Measurements from ENCODE around the gene PATJ.

The PATJ gene

DNA sequence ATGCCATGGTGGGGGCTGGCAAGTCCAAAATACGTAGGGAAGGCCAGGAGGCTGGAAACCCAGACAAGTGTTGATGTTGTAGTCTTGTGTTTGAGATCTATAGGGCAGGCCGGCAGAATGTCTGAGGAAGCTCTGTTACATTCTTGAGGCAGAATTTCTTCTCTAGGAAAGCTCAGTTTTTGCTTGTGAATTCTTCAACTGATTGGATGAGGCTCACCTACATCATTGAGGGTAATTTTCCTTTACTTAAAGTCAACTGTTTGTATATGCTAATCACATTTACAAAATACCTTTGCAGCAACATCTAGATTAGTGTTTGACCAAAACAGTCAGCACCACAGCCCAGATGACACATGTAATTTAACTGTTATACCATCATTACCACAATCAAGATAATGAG is 37.0 kb downstream of the PATJ start:
- TF ChIP-seq EZH2phosphoT487 (IDR thresholded peaks at IDR 0.05; ENCODE audit: borderline replicate concordance), result no peak
- TF ChIP-seq, protein P1, sequence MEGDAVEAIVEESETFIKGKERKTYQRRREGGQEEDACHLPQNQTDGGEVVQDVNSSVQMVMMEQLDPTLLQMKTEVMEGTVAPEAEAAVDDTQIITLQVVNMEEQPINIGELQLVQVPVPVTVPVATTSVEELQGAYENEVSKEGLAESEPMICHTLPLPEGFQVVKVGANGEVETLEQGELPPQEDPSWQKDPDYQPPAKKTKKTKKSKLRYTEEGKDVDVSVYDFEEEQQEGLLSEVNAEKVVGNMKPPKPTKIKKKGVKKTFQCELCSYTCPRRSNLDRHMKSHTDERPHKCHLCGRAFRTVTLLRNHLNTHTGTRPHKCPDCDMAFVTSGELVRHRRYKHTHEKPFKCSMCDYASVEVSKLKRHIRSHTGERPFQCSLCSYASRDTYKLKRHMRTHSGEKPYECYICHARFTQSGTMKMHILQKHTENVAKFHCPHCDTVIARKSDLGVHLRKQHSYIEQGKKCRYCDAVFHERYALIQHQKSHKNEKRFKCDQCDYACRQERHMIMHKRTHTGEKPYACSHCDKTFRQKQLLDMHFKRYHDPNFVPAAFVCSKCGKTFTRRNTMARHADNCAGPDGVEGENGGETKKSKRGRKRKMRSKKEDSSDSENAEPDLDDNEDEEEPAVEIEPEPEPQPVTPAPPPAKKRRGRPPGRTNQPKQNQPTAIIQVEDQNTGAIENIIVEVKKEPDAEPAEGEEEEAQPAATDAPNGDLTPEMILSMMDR (conservative IDR thresholded peaks at IDR 0.05; ENCODE audit: low read length), result no peak
- Histone ChIP-seq H3K36me3 (ENCODE audit: insufficient read depth, low read length) (no peaks in the 10 kb centered on the region), H3K27me3 (ENCODE audit: insufficient read depth, low read length, poor library complexity, severe bottlenecking) (no peaks in the 10 kb centered on the region)

DNA sequence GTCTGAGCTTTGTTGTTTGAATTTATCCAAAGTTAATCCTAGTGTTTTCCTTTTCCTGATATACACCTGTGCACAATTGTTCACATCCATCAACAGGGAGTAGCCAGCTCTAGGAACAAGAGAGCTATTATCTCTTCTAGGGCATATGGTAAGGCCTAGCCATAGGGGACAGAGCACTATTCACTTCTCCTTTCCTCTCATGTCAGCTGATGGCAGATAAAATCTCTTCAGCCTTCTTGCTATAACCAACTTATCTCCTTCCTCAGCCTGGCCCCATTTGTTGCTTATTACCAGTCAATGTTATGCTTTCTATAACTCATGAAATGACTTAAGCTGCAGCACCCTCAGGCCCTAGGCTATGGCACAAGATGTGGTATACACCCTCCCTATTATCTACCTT is 38.9 kb downstream of the PATJ start:
- Histone ChIP-seq H3K27me3 (ENCODE audit: insufficient read depth, low read length, poor library complexity, severe bottlenecking) (no peaks in the 10 kb centered on the region), H3F3A (ENCODE audit: low read depth) (no peaks in the 10 kb centered on the region; the same call in 1 of the 2 replicates), H3K4me1 (ENCODE audit: insufficient read depth, low read length, poor library complexity, severe bottlenecking) (peaks cover 33% of the 10 kb centered on the region), H3K9ac (ENCODE audit: low read depth, low read length, poor library complexity, severe bottlenecking) (no peak overlapping the region), H3K4me2 (ENCODE audit: low read depth, low read length, poor library complexity, severe bottlenecking) (peak overlapping the region; percentile 35), H3K9me2 (replicated peaks; ENCODE audit: low read depth, low read length) (no peaks in the 10 kb centered on the region), H3K36me3 (ENCODE audit: insufficient read depth, low read length) (no peaks in the 10 kb centered on the region), H2AFZ (ENCODE audit: low read length) (no peak overlapping the region), H4K20me1 (ENCODE audit: insufficient read depth, low read length, poor library complexity, severe bottlenecking) (no peaks in the 10 kb centered on the region), H3K4me3 (ENCODE audit: low read length, poor library complexity, severe bottlenecking) (no peak overlapping the region), H3K79me2 (ENCODE audit: insufficient read depth, low read length) (no peaks in the 10 kb centered on the region), H3K9me3 (ENCODE audit: insufficient read depth, low read depth, low read length) (no peaks in the 10 kb centered on the region)
- TF ChIP-seq, protein P1 (conservative IDR thresholded peaks at IDR 0.05; ENCODE audit: low read length), result no peak
- TF ChIP-seq EZH2phosphoT487 (IDR thresholded peaks at IDR 0.05; ENCODE audit: borderline replicate concordance), result no peak

More for the DNA sequence above, 37.0 kb downstream of the PATJ start:
- no peaks in the 10 kb centered on the region; the same call in 1 of the 2 replicates for H3F3A ChIP-seq (ENCODE audit: low read depth)
- no peak overlapping the region for H3K4me3 ChIP-seq (ENCODE audit: low read length, poor library complexity, severe bottlenecking)
- no peaks in the 10 kb centered on the region for H3K79me2 ChIP-seq (ENCODE audit: insufficient read depth, low read length)
- H2AFZ ChIP-seq (ENCODE audit: low read length), result no peak overlapping the region
- H3K9me3 ChIP-seq (ENCODE audit: insufficient read depth, low read depth, low read length), result no peaks in the 10 kb centered on the region
- no peaks in the 10 kb centered on the region for H3K9me2 ChIP-seq (replicated peaks; ENCODE audit: low read depth, low read length)
- H3K4me1 ChIP-seq (ENCODE audit: insufficient read depth, low read length, poor library complexity, severe bottlenecking), result peaks cover 33% of the 10 kb centered on the region
- no peaks in the 10 kb centered on the region for H4K20me1 ChIP-seq (ENCODE audit: insufficient read depth, low read length, poor library complexity, severe bottlenecking)
- no peak overlapping the region for H3K9ac ChIP-seq (ENCODE audit: low read depth, low read length, poor library complexity, severe bottlenecking)
- no peak overlapping the region for H3K4me2 ChIP-seq (ENCODE audit: low read depth, low read length, poor library complexity, severe bottlenecking)

DNA sequence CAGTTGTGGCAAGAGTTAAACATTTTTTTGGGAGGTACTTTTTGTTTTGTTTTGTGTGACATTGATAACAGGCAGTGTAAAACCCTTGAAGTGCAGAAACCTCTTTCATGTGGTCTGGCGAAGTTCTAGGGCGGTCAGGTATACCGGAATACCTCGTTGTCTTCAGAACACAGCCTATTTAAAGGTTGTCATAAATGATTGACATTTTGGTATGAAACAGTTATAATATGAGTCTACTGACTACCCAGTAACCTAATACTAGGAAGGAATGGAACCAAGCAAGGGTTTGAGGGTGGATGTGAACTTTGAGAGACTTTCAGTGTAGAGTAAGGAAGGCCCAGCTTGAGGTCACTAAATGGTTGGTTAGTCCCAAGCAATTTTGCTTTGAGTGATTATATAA is 40.5 kb downstream of the PATJ start:
- H3K4me3 ChIP-seq (ENCODE audit: low read length, poor library complexity, severe bottlenecking), result no peak overlapping the region
- peak overlapping the region; percentile 59 for H3K4me2 ChIP-seq (ENCODE audit: low read depth, low read length, poor library complexity, severe bottlenecking)
- H3K9me2 ChIP-seq (replicated peaks; ENCODE audit: low read depth, low read length), result no peaks in the 10 kb centered on the region
- H3K4me1 ChIP-seq (ENCODE audit: insufficient read depth, low read length, poor library complexity, severe bottlenecking), result peaks cover 33% of the 10 kb centered on the region
- TF ChIP-seq EZH2phosphoT487 (IDR thresholded peaks at IDR 0.05; ENCODE audit: borderline replicate concordance), result no peak
- TF ChIP-seq, protein P1 (conservative IDR thresholded peaks at IDR 0.05; ENCODE audit: low read length), result no peak
- H3F3A ChIP-seq (ENCODE audit: low read depth), result no peaks in the 10 kb centered on the region; the same call in 1 of the 2 replicates
- H3K36me3 ChIP-seq (ENCODE audit: insufficient read depth, low read length), result no peaks in the 10 kb centered on the region
- H4K20me1 ChIP-seq (ENCODE audit: insufficient read depth, low read length, poor library complexity, severe bottlenecking), result no peaks in the 10 kb centered on the region
- H3K9me3 ChIP-seq (ENCODE audit: insufficient read depth, low read depth, low read length), result no peaks in the 10 kb centered on the region
- no peaks in the 10 kb centered on the region for H3K79me2 ChIP-seq (ENCODE audit: insufficient read depth, low read length)
- no peak overlapping the region for H3K9ac ChIP-seq (ENCODE audit: low read depth, low read length, poor library complexity, severe bottlenecking)
- H3K27me3 ChIP-seq (ENCODE audit: insufficient read depth, low read length, poor library complexity, severe bottlenecking), result no peaks in the 10 kb centered on the region
- H2AFZ ChIP-seq (ENCODE audit: low read length), result no peak overlapping the region

All from Loucy (cell line).